DMS79 (cell line): ENCODE results near the gene NTNG2.

ENCODE experiments used
- DNase-seq: peaks from one replicate; lab custom pipeline; 2025; lab: John Stamatoyannopoulos, UW

The NTNG2 gene

DNA sequence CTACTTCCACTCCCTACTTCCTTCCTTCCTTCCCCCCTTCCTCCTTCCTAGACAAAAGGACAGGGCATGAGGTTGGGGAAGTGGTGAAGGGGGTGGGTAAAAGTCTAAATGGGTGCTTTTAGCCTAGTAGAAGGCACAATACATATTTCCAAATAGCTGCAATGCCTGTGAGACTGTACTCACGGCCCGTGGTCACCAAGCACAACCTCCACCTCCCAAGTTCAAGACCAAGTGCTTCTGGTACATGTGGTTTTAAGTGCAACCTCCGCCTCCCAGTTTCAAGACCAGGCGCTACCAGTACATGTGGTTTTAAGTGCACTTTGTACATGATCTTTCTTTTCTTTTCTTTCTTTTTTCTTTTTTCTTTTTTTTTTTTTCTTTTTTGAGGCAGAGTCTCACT lies 14.5 kb upstream of the NTNG2 start:
- DNase-seq = no peak

DNA sequence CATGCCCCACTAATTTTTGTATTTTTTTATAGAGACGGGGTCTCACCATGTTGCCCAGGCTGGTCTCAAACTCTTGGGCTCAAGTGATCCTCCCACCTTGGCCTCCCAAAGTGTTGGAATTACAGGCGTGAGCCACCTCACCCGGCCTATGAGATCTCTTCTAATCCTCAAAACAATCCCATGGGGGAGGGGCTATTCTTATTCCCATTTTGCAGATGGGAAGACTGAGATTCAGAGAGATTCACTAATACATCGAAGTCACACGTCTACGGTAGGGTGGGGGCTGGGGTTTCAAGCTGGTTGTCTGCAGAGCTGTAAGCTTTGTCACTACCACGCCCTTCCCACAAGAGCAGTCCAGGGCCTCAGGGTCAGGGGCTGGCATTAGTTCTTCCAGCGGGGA lies 14.0 kb upstream of the NTNG2 start:
- no peak for DNase-seq

DNA sequence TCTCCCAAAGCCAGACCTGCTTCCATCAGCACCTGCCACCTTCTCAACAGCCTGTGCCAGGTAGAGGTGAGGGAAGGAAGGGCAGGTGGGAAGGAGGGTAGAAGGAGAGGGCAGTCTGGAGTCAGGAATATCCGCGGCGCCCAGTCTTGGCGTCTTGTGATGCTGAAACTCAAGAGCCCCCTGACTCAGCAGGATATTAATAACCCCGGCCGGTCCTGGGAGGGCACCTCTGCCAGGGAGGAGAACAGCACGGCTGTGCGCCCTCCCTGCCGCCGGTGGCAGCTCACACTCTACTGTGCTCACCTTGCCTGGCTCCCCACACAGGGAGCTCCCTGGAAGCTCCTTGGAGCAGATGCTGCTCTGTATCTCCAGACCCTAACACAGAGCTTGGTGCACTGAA lies 11.6 kb upstream of the NTNG2 start:
- peak; percentile 15 for DNase-seq

DNA sequence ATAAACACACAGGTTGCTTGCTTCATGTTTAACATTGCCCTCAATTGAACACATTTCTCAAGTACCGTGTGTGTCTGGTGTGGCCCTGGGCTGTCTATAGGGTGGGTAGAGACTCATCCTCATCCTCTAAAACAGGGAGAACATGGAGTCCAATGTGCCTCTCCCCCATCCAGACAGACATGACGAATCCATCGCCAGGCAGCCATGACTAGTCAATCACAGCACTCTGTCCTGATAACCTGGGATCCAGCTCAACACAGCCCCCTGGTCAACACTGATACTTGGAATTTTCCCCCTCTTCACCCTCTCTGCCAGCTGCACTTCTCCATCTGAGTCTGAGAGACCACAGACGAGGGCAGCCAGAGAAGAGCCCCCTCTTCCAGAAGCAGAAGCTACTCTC lies 10.7 kb upstream of the NTNG2 start:
- DNase-seq = no peak

DNA sequence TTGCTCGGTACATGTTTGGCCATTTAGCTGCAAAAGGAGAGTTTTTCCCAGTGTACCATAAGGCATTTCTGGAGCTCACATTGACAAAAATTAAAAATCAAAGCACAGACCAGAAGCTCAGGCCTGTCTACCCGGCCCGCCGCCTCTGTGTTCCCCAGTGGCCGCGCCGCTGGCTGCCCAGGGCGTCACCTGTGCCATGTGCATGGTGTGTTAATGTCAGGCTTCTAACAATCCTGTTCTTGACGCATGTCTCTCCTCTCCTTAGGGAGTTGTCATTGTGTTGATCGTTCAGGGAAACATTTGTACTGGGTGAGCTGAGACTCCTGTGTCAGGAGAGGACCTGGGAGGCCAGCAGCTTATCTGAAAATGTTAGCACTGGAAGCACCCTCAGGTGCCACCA lies 9.6 kb upstream of the NTNG2 start:
- no peak for DNase-seq

DNA sequence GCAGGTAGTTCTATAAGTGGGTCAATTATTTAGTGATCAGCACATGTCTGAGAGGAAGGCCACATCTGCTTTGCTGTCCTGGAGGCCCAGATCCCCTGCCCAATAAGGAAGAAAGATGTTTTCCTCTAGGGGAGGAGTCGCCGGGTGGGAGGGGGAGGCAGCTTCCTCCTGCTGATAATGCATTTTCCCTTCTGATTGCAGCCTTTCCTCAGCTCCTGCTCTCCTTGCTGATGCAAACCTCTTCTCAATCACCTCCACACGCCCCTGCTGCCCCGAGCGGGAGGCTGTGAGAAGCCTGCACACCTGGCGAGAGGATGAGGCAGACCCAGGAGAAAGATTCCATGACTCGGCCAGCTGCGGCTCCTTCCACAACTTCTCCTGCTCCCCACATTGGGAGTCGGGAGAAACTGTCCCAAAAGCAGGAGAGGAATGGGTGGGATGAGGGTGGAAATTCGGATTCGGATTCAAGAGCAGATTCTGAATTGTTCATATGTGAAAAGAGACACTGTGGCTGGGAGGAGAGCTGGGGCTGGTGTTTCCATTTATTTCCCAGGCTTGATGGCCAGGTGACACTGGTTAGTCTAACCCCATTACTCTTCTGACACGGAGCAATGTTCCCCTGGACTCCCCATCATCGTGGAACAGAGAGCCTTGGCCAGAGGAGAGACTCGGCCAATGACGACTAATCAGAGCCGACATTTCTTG lies 6.8 kb upstream of the NTNG2 start:
- DNase-seq = no peak

DNA sequence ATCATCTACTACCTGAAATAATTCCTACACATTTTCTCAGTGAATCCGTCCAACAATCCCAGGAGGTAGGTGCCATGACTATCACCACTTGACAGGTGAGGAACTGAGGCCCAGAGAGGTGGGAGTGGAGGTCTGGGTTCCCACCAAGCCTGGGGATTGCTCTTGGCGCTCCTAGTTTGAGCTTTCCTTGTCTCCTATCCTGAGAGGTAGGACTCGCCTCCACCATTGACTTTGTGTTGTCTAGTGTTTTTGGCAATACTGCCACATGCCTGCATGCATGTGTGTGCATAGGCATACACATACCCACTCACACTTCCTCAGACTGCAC lies 6.3 kb upstream of the NTNG2 start:
- DNase-seq = no peak

DNA sequence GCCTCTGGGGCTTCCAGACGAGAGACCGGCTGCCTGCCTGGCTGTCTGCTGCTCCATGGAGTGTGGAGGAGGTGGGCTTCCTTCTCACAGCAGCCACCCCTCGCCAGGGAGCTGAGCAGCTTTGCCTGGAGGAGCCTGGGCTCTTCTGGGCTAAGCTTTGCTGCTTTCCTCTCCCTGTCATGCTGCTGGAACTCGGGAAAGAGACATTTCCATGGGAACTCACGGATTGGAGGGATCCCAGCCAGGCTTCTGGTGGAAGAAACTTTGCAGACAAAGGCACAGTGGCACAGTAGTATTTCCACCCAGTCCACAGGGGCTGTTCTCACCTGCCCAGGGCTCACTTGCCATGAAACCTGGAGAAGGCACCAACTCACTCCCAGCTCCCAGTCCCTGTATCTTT lies 5.6 kb upstream of the NTNG2 start:
- DNase-seq = no peak

DNA sequence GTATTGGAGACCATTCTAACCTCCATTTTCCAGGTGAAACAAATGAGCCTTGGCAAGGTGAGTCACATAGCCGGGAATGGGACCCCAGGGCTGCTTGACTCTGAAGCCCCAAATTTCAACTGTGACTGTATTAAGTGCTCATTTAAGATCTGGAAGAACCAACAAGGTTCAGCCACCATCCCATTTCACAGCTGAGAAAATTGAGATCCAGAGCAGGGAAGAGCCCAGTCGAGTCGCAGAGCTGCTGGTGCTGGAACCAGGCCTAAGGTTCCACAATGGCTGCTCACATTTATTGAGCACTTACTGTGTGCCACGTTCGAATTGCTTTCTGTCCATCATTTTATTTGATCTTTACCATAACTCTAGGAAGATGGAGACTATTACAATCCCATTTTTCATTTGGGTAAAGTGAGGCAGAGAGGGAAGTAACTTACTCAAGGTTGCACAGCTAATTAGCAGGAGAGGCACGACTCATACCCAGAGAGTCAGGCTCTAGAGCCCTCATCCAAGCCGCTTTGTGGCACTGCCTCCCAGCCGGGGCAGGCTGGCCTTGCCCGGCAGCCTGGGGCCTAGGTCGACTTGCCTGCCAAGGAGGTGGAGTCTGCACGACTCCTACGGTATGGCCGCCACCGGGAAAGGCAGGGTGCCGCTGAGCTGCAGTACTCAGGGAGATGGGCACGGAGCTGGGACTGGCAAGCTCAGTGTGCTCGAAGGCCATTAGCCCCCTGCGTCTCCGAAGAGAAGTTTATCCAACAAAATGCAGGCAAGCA lies 4.3 kb upstream of the NTNG2 start:
- no peak for DNase-seq

DNA sequence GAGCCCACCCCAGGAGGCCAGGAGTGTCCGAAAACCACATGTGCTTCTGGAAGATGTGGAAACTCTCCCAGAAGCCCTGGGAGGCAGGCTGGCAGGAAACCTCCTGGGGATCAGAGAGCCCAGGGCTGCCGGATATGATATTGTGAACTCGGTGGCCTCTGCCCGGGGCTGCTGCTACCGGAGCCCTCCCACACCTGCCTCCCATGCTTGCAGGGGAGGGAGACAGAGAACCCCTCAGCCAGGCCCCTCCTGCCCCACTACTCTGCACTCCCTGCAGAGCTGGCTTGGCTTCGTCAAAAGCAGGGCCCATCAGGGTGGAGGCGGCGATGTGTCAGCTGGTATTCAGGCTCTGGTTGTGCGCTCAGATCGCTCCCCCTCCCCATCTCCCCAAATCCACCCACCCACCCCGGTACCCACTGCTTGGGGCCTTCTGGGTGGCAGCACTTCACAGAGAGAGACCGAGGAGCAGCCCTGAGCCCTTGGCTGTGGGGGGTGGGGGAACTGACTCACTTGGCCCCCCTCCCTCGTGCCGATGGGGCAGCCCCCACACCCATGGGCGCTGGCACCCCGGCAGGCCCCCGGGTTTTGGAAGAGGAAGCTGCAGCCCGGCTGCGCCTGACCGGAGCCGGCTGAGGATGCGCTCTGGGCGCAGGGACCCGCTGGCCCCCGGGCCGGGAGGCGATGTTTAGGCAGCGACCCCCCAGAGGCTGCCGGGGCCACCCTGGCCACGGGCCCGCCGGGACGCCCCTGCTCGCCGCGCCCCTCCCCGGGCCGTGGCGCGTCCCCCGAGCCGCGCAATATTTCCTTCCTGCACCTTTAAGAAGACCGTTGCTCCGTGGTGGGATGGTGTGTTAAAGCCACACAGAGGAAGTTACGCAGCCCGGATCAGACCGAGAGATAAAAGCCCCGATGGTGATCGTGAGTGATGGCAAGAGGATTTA lies 786 bp upstream of the NTNG2 start:
- no peak for DNase-seq

DNA sequence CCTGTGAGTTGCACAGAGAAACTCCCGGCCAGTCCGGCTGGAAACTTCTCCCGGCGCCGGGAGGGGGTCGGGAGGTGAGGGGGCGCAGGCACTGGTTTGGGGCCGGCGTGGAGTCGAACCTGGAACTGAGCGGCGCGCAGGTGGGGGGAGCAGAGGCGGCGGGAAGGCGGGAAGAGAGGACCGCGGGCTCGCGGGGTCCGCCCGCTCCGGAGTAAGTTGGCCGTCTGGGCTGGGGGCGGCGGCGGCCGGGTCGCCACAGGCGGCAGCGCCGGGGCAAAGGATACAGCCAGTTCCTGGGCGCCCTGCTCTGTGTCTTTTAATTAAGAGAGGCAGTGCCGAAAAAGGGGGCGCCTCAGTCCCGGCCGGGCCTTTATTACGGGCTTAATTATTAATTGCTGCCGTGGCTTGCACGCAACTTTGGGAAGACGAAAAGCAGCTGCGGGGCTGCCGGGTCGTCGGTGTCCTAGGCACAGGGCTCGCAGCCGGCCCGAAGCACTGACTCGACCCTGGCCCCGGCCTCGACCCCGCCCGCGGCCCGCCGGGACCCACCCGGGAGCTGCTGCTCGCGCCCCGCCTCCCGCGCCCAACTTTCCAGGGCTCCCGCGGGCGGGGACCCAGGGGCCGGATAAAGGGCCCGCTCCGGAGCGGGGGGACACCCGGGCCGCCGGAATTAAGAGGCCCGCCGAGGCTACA lies 1.1 kb downstream of the NTNG2 start:
- no peak for DNase-seq

DNA sequence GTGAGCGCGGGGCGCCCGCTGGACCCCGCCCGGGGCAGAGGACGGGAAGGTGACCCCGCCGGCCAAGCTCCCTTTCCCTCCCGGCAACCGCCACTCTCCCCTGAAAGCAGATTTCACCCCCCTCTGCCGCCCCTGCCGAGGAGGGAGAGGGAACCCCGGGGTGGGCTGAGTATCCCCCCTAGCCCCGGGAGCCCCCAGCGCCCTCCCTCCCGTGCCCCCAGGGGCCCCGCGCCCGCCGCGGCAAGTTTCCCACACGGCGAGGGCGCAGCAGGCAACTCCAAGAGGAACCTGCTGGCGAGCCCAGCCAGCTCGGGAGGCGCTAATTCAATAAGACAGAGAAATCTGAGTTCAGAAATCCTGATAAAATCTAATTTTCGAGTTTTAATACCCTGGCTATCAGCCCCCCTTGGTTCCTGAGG lies 1.6 kb downstream of the NTNG2 start:
- DNase-seq = no peak

DNA sequence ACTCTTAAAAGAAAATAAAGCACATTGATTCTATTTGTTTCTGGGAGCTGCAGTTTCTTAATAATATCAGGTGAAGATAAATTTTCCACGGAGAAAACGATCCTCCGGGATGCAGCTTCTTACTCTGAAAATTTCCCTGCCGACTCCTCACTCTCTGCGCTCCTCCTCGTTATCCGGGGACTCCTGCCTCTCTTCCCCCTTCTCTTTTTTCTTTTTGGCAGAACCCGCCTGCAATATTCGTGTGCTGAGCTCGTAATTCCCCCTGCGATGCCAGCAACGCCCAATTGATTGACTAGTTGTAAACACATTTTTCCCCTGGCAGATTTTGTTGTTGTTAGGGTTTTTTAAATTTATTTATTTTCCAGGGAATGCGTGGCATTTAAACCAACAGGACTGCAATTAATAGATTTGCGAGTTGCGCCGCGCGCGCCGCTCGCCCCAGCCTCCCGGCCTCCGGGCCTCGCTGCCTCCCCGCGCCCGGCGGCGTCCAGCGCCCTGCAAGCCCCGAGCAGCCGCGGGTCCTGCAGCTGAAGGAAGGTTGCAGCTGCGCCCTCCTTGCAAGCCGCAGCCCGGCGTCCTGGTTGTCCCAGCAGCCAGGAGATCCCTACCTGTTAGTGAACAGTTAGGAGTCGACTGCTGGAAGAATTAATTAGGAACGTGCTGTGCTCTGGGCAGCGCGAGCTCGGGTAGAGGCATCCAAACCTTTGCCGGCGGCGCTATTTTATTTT lies 2.2 kb downstream of the NTNG2 start:
- DNase-seq = no peak

DNA sequence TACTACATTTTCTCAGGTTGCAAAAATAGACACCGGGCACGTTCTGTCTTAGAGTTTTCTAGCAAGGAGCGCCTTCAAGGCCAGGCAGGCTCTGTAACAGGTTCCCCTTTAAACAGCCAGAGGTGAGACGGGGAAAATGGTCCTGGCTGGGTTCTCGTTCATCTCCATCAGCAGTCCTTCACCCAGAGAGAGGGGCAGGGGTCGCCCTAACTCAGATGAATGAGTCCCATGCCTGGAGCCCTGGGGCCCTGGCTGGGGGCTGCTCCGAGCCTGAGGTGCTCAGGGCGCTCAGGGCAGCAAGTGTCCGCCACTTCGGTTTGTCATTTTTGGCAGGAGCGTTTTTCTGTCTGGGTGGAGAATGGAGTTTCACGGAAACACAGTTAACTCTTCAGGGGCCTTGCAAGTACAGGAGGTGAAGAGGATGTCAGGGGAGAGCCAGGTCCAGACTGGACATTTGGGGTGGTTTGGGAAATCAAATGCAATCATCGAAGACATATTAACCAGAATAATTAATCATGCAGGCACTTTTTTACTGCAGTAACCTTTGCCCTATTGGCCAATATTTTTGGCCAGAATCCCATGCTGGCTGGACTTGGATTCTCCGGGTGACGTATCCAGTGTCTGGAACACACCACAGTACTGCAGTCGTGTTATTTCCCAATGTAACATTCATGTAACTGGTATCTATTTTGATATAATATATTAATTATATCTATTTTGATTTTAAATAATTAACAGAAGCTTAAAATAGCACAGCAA lies 2.9 kb downstream of the NTNG2 start:
- DNase-seq = no peak

DNA sequence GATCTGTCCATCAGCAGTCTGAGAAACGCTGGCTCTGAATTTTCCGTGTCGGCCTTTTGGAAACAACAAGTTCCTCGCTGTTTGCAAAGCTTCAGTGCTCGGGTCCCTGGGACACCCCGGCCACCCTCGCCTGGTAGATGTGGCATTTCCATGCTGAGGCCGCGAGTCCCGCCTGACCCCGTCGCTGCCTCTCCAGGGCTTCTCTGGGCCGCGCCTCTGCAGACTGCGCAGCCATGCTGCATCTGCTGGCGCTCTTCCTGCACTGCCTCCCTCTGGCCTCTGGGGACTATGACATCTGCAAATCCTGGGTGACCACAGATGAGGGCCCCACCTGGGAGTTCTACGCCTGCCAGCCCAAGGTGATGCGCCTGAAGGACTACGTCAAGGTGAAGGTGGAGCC lies 4.7 kb downstream of the NTNG2 start:
- DNase-seq = no peak

DNA sequence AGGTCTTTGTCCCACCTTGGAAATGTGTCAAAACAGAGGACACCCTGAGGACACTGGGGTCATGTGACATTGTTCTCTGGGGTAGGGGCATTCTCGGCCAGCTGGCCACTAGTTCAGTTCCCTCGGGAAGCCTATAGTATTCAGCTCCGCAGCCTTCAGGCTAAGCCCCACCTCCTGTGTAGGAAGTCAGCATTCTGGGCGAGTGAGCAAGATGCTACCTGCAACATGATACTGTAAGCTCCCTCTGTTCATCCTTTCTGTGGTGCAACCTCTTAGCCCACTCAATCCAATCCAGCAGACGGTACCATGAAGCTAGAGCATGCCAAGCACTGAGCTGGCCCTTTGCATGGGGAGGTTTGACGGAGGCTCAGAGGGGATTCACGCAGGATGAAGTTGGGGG lies 5.3 kb downstream of the NTNG2 start:
- no peak for DNase-seq

DNA sequence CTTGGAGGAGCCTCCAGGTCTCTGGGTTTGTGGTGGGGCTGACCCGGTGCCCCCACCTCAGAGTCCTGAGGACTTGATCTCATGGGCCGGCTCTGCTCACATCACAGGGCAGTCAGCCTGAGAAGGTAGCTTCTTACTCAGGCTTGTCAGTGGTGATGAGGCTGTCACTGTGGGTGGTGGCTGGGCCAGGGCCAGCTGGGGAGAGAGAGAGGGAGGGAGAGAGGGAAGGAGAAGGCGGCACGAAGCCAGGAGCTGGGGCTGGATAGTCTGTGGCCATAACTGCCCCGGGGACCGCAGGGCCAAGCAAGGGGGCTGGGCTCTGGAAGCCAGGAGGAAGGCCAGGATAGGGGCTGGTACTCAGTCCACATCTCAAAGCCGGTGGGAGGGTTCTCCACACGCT lies 6.5 kb downstream of the NTNG2 start:
- no peak for DNase-seq

DNA sequence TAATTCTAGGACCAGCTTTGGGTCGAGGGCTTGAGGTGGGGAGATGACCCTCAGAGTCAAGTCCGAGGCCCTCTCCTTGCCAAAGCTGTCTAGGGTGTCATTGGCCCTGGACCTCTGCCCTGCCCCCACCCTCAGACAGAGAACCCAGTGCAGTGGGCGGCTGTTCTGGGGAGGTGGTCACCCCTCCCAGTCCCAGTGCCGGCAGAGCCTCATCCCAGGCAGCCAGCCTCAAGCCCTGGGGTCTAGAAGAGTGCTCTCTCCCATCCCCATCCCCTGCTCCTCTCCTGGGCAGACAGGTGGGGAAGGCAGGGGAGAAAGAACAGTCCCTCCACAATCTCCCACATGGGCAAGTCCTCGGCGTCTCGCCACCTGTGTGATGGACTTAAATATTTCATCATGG lies 7.0 kb downstream of the NTNG2 start:
- no peak for DNase-seq

DNA sequence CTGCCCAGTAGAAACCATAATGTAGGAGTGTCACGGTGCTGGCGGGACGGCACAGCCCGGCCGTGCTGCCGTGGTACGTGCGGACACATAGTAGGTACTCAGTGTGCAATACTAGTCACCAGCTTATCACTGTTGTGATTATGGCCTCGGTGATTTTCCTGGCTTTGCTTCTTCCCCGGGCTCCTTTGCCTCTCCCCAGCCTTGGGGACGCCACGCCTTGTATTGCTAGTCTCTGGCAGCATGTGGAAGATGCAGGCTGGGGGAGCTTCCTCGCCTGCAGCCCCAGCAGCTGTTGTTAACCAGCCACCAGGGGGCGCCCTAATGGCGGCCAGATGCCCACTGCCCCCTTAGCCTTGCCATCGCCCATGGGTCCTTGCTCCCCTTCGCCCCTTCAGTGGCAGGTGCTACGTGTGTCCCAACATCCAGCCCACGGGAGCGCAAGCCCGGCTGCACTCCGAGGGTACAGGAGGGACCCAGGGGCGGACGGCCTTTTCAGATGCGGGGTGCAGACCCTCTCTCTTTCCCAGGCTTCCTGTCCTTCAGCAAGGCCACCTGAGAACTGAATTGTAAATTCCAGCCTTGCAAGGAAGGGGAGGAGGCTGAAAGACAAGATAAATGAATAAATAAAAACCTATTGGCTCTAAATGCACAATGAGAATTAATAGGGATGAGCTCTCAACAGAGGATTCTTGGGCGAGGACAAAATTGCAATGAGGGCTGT lies 8.0 kb downstream of the NTNG2 start:
- DNase-seq = no peak

DNA sequence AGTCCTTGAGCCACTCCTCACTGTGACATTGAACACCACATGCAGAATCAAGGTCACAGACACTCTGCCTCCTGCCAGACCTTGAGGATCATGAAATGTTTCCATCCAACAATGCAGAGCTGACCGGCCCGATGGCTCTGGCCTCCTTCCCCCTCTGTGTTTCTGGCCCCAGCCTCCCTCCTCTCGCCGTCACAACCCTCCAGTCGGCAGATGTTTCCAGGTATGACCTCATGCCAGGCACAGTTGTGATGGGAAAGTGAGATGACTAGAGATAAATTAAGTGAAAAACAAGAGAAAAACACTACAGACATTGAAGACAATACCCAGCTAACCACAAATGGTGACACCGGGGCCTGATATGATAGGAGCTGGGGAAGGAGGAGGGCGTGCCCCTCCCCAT lies 9.8 kb downstream of the NTNG2 start:
- DNase-seq = no peak
